Activated CD4-positive, alpha-beta memory T cell treated with anti-CD3 and anti-CD28 coated beads, Interleukin-2, amount 10 ng/mL, durations not matched to agents 7 days and 5 days (primary cell): Measurements from ENCODE around the gene NEUROD4. TPM values are rescaled to one million over a fixed set of nuclear protein-coding genes. Genes with fewer than 3 reads are reported as not detected.
A peak's percentile ranks its signal among the peaks of the same experiment; 100 is the strongest.
"Not testable (repeated sequence)": the region's sequence is repeated elsewhere in the genome, so short reads cannot be mapped to it uniquely, and the experiment has no call there.

Source experiments
- CTCF ChIA-PET: fragments of 350-600 bp; sonication (Branson Sonifier 250); formaldehyde crosslinking; loops from one replicate; lab custom pipeline; 2021; ENCODE audit warnings: antibody characterized with exemption, inconsistent platforms; lab: Charles Lee
- POLR2A ChIA-PET: fragments of 350-600 bp; sonication (Branson Sonifier 250); formaldehyde crosslinking; loops from one replicate; lab custom pipeline; 2021; ENCODE audit warnings: antibody characterized with exemption; lab: Charles Lee
- DNase-seq: peaks from one replicate; pipeline ENCODE4 v3.0.0-alpha.2; 2020
- H3K27ac Mint-ChIP-seq: one replicate; pipeline ENCODE4 v1.8.0; 2021; ENCODE audit warnings: mild to moderate bottlenecking, mixed read lengths
- H3K27me3 Mint-ChIP-seq: one replicate; pipeline ENCODE4 v1.8.0; 2021; ENCODE audit warnings: mixed read lengths
- H3K36me3 Mint-ChIP-seq: one replicate; pipeline ENCODE4 v1.8.0; 2021; ENCODE audit warnings: low read depth, mixed read lengths
- H3K4me1 Mint-ChIP-seq: one replicate; pipeline ENCODE4 v1.8.0; 2021; ENCODE audit warnings: mixed read lengths
- H3K4me3 Mint-ChIP-seq: one replicate; pipeline ENCODE4 v1.8.0; 2021; ENCODE audit warnings: mild to moderate bottlenecking, mixed read lengths
- H3K9me3 Mint-ChIP-seq: one replicate; pipeline ENCODE4 v1.8.0; 2021; ENCODE audit warnings: mixed read lengths
- total RNA-seq, 2 experiments: library from RNA; stranded (reverse); gene quantifications; one replicate each; pipeline ENCODE4 v1.2.3, GENCODE V29; 2021

The NEUROD4 gene
- total RNA-seq, 2 experiments from 2014 or later: not detected

GRCh38 chr12:54984658-54985376 lies 35.0 kb upstream of the NEUROD4 start, which contains the start of gene TESPA1:
TSS of gene TESPA1 (minus strand) at chr12:54984762. CDS start at chr12:54974562, 10,200 bp downstream.
- Mint-ChIP-seq H3K36me3 (peaks cover 48% of the 10 kb centered on the region), H3K4me1 (peaks cover 72% of the 10 kb centered on the region), H3K27ac (peak within 1 kb of the TSS; percentile 85), H3K9me3 (no peaks in the 10 kb centered on the region), H3K27me3 (no peaks in the 10 kb centered on the region), H3K4me3 (peak within 1 kb of the TSS; percentile 79)
- DNase-seq: peak; percentile 91
- ChIA-PET CTCF (interaction anchor here (1.2 to 4.0 kb wide), 6 partner anchors 8 to 235 kb away, joined by 3 to 32 read pairs (median 5); no protein-coding TSS in a partner anchor), POLR2A (interaction anchor here (0.8 to 5.4 kb wide), 14 partner anchors 8 to 129 kb away, joined by 3 to 78 read pairs (median 4); no protein-coding TSS in a partner anchor)

GRCh38 chr12:54986773-54987172 lies 33.0 kb upstream of the NEUROD4 start:
- not testable (repeated sequence) for H3K4me3 Mint-ChIP-seq, DNase-seq, H3K9me3 Mint-ChIP-seq, H3K27ac Mint-ChIP-seq, H3K27me3 Mint-ChIP-seq
- Mint-ChIP-seq H3K4me1 (peaks cover 74% of the 10 kb centered on the region), H3K36me3 (peaks cover 39% of the 10 kb centered on the region)
- ChIA-PET CTCF (interaction anchor here (1.0 to 3.8 kb wide), 5 partner anchors 13 to 237 kb away, joined by 3 to 24 read pairs (median 5); no protein-coding TSS in a partner anchor), POLR2A (interaction anchor here (1.4 to 5.4 kb wide), 3 partner anchors 14 to 237 kb away, joined by 8 to 78 read pairs (median 26); no protein-coding TSS in a partner anchor)

- peaks cover 69% of the 10 kb centered on the region for H3K4me1 Mint-ChIP-seq
- no peak for DNase-seq
- POLR2A ChIA-PET: interaction anchor here (1.2 kb wide), 1 partner anchor 17 kb away, joined by 4 read pairs; no protein-coding TSS in a partner anchor
- H3K36me3 Mint-ChIP-seq: peaks cover 29% of the 10 kb centered on the region
- no peak overlapping the region for H3K27ac Mint-ChIP-seq
- CTCF ChIA-PET: interaction anchor here (1.3 to 2.0 kb wide), 2 partner anchors 10 to 84 kb away, joined by 3 to 7 read pairs; no protein-coding TSS in a partner anchor
- no peaks in the 10 kb centered on the region for H3K27me3 Mint-ChIP-seq
- no peaks in the 10 kb centered on the region for H3K9me3 Mint-ChIP-seq
- H3K4me3 Mint-ChIP-seq: no peak overlapping the region
Measured at GRCh38 chr12:54987611-54988231, 32.1 kb upstream of the NEUROD4 start.

GRCh38 chr12:54988402-54989054 lies 31.2 kb upstream of the NEUROD4 start:
- H3K4me1 Mint-ChIP-seq: peaks cover 69% of the 10 kb centered on the region
- CTCF ChIA-PET: interaction anchor here (1.3 to 2.0 kb wide), 2 partner anchors 9 to 84 kb away, joined by 3 to 7 read pairs; no protein-coding TSS in a partner anchor
- POLR2A ChIA-PET: interaction anchor here (1.2 kb wide), 1 partner anchor 18 kb away, joined by 4 read pairs; no protein-coding TSS in a partner anchor
- H3K9me3 Mint-ChIP-seq: no peaks in the 10 kb centered on the region
- H3K36me3 Mint-ChIP-seq: peaks cover 21% of the 10 kb centered on the region
- DNase-seq: no peak
- no peak overlapping the region for H3K4me3 Mint-ChIP-seq
- no peaks in the 10 kb centered on the region for H3K27me3 Mint-ChIP-seq
- H3K27ac Mint-ChIP-seq: no peak overlapping the region

- peaks cover 65% of the 10 kb centered on the region for H3K4me1 Mint-ChIP-seq
- H3K27me3 Mint-ChIP-seq: no peaks in the 10 kb centered on the region
Measured at GRCh38 chr12:54989829-54990228, 29.9 kb upstream of the NEUROD4 start.

GRCh38 chr12:54991161-54991990 lies 28.4 kb upstream of the NEUROD4 start:
- Mint-ChIP-seq H3K4me3 (peak overlapping the region; percentile 86), H3K27ac (peak overlapping the region; percentile 89), H3K36me3 (peaks cover 15% of the 10 kb centered on the region), H3K27me3 (no peaks in the 10 kb centered on the region), H3K4me1 (peaks cover 50% of the 10 kb centered on the region), H3K9me3 (no peaks in the 10 kb centered on the region)
- peak; percentile 43 for DNase-seq
- POLR2A ChIA-PET: interaction anchor here (1.2 to 2.4 kb wide), 3 partner anchors 16 to 81 kb away, joined by 3 to 14 read pairs (median 3); no protein-coding TSS in a partner anchor
- CTCF ChIA-PET: interaction anchor here (1.6 to 12.2 kb wide), 7 partner anchors 16 to 289 kb away, joined by 7 to 452 read pairs (median 32); no protein-coding TSS in a partner anchor

More at GRCh38 chr12:54989829-54990228, 29.9 kb upstream of the NEUROD4 start:
- Mint-ChIP-seq H3K4me3 (no peak overlapping the region), H3K36me3 (peaks cover 15% of the 10 kb centered on the region), H3K27ac (no peak overlapping the region), H3K9me3 (no peaks in the 10 kb centered on the region)
- no peak for DNase-seq
- POLR2A ChIA-PET: no interaction called here
- CTCF ChIA-PET: no interaction called here

GRCh38 chr12:54991991-54992375 lies 27.8 kb upstream of the NEUROD4 start:
- no peak overlapping the region for H3K4me3 Mint-ChIP-seq
- ChIA-PET POLR2A (interaction anchor here (0.6 to 2.4 kb wide), 5 partner anchors 7 to 80 kb away, joined by 3 to 14 read pairs (median 3); partner anchors contain the start of gene TESPA1), CTCF (interaction anchor here (1.3 to 12.2 kb wide), 22 partner anchors 9 to 289 kb away, joined by 3 to 452 read pairs (median 12); partner anchors contain the start of genes MUCL1 and TESPA1)
- peaks cover 45% of the 10 kb centered on the region for H3K4me1 Mint-ChIP-seq
- no peak for DNase-seq
- H3K36me3 Mint-ChIP-seq: peaks cover 9% of the 10 kb centered on the region
- H3K27ac Mint-ChIP-seq: peak overlapping the region; percentile 89
- H3K9me3 Mint-ChIP-seq: no peaks in the 10 kb centered on the region
- H3K27me3 Mint-ChIP-seq: no peaks in the 10 kb centered on the region

- peaks cover 40% of the 10 kb centered on the region for H3K4me1 Mint-ChIP-seq
- ChIA-PET CTCF (interaction anchor here (0.5 to 12.2 kb wide), 42 partner anchors 10 to 653 kb away, joined by 3 to 452 read pairs (median 5); partner anchors contain the start of genes MUCL1 and TESPA1), POLR2A (interaction anchor here (0.7 to 2.4 kb wide), 7 partner anchors 9 to 244 kb away, joined by 3 to 14 read pairs (median 6); partner anchors contain the start of gene TESPA1)
- no peaks in the 10 kb centered on the region for H3K27me3 Mint-ChIP-seq
- H3K27ac Mint-ChIP-seq: no peak overlapping the region
- no peaks in the 10 kb centered on the region for H3K9me3 Mint-ChIP-seq
- no peak overlapping the region for H3K4me3 Mint-ChIP-seq
- peaks cover 8% of the 10 kb centered on the region for H3K36me3 Mint-ChIP-seq
- DNase-seq: peak; percentile 60
Measured at GRCh38 chr12:54993181-54993835, 26.5 kb upstream of the NEUROD4 start.

- Mint-ChIP-seq H3K4me3 (no peak overlapping the region), H3K4me1 (peaks cover 17% of the 10 kb centered on the region), H3K36me3 (no peaks in the 10 kb centered on the region), H3K27me3 (no peaks in the 10 kb centered on the region), H3K9me3 (no peaks in the 10 kb centered on the region), H3K27ac (no peak overlapping the region)
- ChIA-PET CTCF (interaction anchor here (0.9 to 12.2 kb wide), 5 partner anchors 12 to 246 kb away, joined by 3 to 452 read pairs (median 5); partner anchors contain the start of genes MUCL1 and TESPA1), POLR2A (interaction anchor here (1.4 to 1.5 kb wide), 2 partner anchors 11 to 25 kb away, joined by 3 read pairs; partner anchors contain the start of gene TESPA1)
- no peak for DNase-seq
Measured at GRCh38 chr12:54996205-54996604, 23.6 kb upstream of the NEUROD4 start.

GRCh38 chr12:54997929-54998522 lies 21.7 kb upstream of the NEUROD4 start:
- CTCF ChIA-PET: interaction anchor here (1.1 to 12.2 kb wide), 4 partner anchors 10 to 296 kb away, joined by 3 to 452 read pairs (median 6); no protein-coding TSS in a partner anchor
- no peak overlapping the region for H3K4me3 Mint-ChIP-seq
- H3K36me3 Mint-ChIP-seq: no peaks in the 10 kb centered on the region
- H3K9me3 Mint-ChIP-seq: no peaks in the 10 kb centered on the region
- H3K4me1 Mint-ChIP-seq: peaks cover 8% of the 10 kb centered on the region
- no peaks in the 10 kb centered on the region for H3K27me3 Mint-ChIP-seq
- POLR2A ChIA-PET: interaction anchor here (1.3 to 1.5 kb wide), 2 partner anchors 10 to 27 kb away, joined by 3 to 4 read pairs; no protein-coding TSS in a partner anchor
- DNase-seq: no peak
- no peak overlapping the region for H3K27ac Mint-ChIP-seq
